Kidney (tissue), 14 donors: ENCODE measurements around the gene ZIK1. TPM values are rescaled to one million over a fixed set of nuclear protein-coding genes. Genes with fewer than 3 reads are reported as not detected.

Experiments
- DNase-seq, 5 donors: peaks; one replicate each; pipeline ENCODE4 v3.0.0-alpha.2; 2013 to 2020
- FAIRE-seq: peaks from 2 replicates; lab custom pipeline; 2012; peaks lifted over from hg19 to GRCh38; lab: Jason Lieb, UNC
- H3K27ac ChIP-seq, 2 donors: one replicate each; pipeline ENCODE4 v1.7.0; 2013; ENCODE audit warnings: low read depth in 2 of 2, low read length in 2 of 2, inconsistent platforms in 1 of 2
- H3K27me3 ChIP-seq: one replicate; pipeline ENCODE4 v1.7.1; 2013; ENCODE audit warnings: low read length, inconsistent platforms; ENCODE audit not compliant: control insufficient read depth, insufficient read depth
- H3K36me3 ChIP-seq, 3 donors: one replicate each; pipeline versions ENCODE4 v1.7.0 to v1.7.1; 2013; ENCODE audit warnings: low read length in 3 of 3, control low read depth in 1 of 3, inconsistent platforms in 1 of 3; ENCODE audit not compliant: insufficient read depth in 3 of 3, control insufficient read depth in 2 of 3
- H3K4me1 ChIP-seq, 3 donors: one replicate each; pipeline versions ENCODE4 v1.7.0 to v1.7.1; 2013; ENCODE audit warnings: low read length in 3 of 3, inconsistent platforms in 1 of 3, low read depth in 1 of 3; ENCODE audit not compliant: control insufficient read depth in 2 of 3, insufficient read depth in 2 of 3
- H3K4me3 ChIP-seq, 3 donors: one replicate each; pipeline versions ENCODE4 v1.7.0 to v1.8.1; 2013; ENCODE audit warnings: low read length in 3 of 3, control low read depth in 1 of 3, inconsistent platforms in 1 of 3
- H3K9ac ChIP-seq, 3 donors: one replicate each; pipeline versions ENCODE4 v1.7.0 to v1.7.1; 2013; ENCODE audit warnings: low read length in 3 of 3, control low read depth in 1 of 3, inconsistent platforms in 1 of 3
- H3K9me3 ChIP-seq, 3 donors: one replicate each; pipeline versions ENCODE4 v1.7.0 to v1.7.1; 2013; ENCODE audit warnings: low read length in 3 of 3, control low read depth in 1 of 3, inconsistent platforms in 1 of 3; ENCODE audit not compliant: control insufficient read depth in 2 of 3, insufficient read depth in 1 of 3
- CTCF ChIP-seq: IDR thresholded peaks from 3 replicates; pipeline ENCODE4 v1.5.1; 2012; ENCODE audit warnings: mild to moderate bottlenecking, moderate library complexity, borderline replicate concordance; ENCODE audit not compliant: insufficient read depth; ENCODE audit errors: extremely low read depth
- intact Hi-C: fragments of 100-400 bp; cut with DNase I; formaldehyde crosslinking; loops from one replicate; pipeline ENCODE4 v1.11.1; 2022
- polyA plus RNA-seq: library from polyadenylated mRNA; stranded (reverse); fragments of 350-450 nt; fragmentation: Illumina TruSeq; extraction: RNeasy Lipid Tissue Mini Kit (QIAGEN cat#74804); gene quantifications from one replicate; pipeline ENCODE4 v1.2.3, GENCODE V29; 2014; ENCODE audit warnings: low read depth, low replicate concordance; ENCODE audit not compliant: insufficient read depth
- total RNA-seq: library from RNA; stranded (reverse); fragmentation: NEBNext Ultra II Directional; extraction: Animal tissue kit (Norgen Biotek cat#: 25700); gene quantifications from one replicate; pipeline ENCODE4 v1.2.1, GENCODE V29; 2021
- donor health status: control.
- donor health status: control.
- donor health status: control.
- donor health status: control.
- donor health status: control.
- donor health status: DM: yes; HTN: yes; CAD: no.
- donor health status: Normal renal cell carcinoma (clear cell type).

ZIK1 gene
- total and polyA plus RNA-seq, 2 donors from 2014 or later = 3.1 to 9.3 TPM

GRCh38 chr19:57583104-57583520, 833 bp upstream of the ZIK1 start:
- H3K9ac ChIP-seq = no peak overlapping the region
- peaks cover 4 to 23% (median 5%) of the 10 kb centered on the region in 3 donors for H3K9me3 ChIP-seq
- intact Hi-C loops = no loop called here
- peaks cover 0 to 14% (median 0%) of the 10 kb centered on the region in 3 donors for H3K4me1 ChIP-seq
- peak overlapping the region in 2 of 3 donors; percentile 23 to 81 for H3K4me3 ChIP-seq
- peaks cover 0 to 3% (median 2%) of the 10 kb centered on the region in 3 donors for H3K36me3 ChIP-seq
- DNase-seq (peak in 1 of 5 donors; percentile 72), FAIRE-seq (no peak)
- no peaks in the 10 kb centered on the region for H3K27me3 ChIP-seq
- H3K27ac ChIP-seq = no peak overlapping the region
- TF ChIP-seq CTCF = no peak

DNA sequence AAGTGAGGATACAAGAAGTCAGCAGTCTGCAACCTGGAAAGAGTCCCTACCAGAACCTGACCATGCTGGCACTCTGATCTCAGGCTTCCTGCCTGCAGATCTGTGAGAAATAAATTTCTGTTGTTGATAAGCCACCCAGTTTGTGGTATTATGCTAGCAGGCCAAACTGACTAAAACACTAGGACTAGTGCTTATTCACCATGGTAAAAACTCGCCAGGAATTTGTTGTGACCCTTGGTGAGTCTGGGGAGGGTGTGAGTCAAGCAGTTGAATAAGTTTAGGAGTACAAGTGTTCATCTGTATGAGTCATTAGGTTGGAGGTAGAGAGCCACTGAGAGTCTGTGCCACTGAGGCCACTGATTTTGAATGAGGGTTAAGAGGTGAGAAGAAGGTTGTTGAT, 3.6 kb downstream of the ZIK1 start:
- DNase-seq = no peak
- intact Hi-C loops = no loop called here
- Histone ChIP-seq H3K4me3 (peak overlapping the region in 1 of 3 donors; percentile 14), H3K9me3 (peaks cover 24 to 68% (median 30%) of the 10 kb centered on the region in 3 donors), H3K27me3 (no peaks in the 10 kb centered on the region), H3K27ac (no peak overlapping the region), H3K9ac (no peak overlapping the region), H3K36me3 (peaks cover 15 to 34% (median 31%) of the 10 kb centered on the region in 3 donors), H3K4me1 (peaks cover 0 to 11% (median 0%) of the 10 kb centered on the region in 3 donors)
- FAIRE-seq = no peak
- TF ChIP-seq CTCF = no peak

GRCh38 chr19:57599377-57599760, 15.4 kb downstream of the ZIK1 start:
- H3K9ac ChIP-seq = no peak overlapping the region
- intact Hi-C loops = no loop called here
- H3K36me3 ChIP-seq = peaks cover 0 to under 1% (median 0%) of the 10 kb centered on the region in 3 donors
- H3K4me3 ChIP-seq = peak overlapping the region; percentile 55 to 80 (median 80)
- no peak overlapping the region for H3K27ac ChIP-seq
- DNase-seq (no peak), FAIRE-seq (no peak)
- no peak for TF ChIP-seq CTCF
- peaks cover 0 to 9% (median 6%) of the 10 kb centered on the region in 3 donors for H3K4me1 ChIP-seq
- peaks cover 0 to 6% (median 0%) of the 10 kb centered on the region in 3 donors for H3K9me3 ChIP-seq
- no peaks in the 10 kb centered on the region for H3K27me3 ChIP-seq
